Choroid plexus epithelial cell (primary cell): ENCODE data around the gene EMILIN2.
"Not testable (repeated sequence)": the region's sequence is repeated elsewhere in the genome, so short reads cannot be mapped to it uniquely, and the experiment has no call there.

Experiments used
- DNase-seq: peaks from one replicate; pipeline ENCODE4 v3.0.0-alpha.2; 2010; ENCODE audit warnings: low read depth
- H3K4me3 ChIP-seq: 2 replicates; pipeline ENCODE4 v1.5.1; 2011; ENCODE audit warnings: low read depth, mild to moderate bottlenecking, control low read depth, low read length, moderate library complexity
- CTCF ChIP-seq: conservative IDR thresholded peaks from 2 replicates; pipeline ENCODE4 v1.5.1; 2011; ENCODE audit warnings: low read depth, mild to moderate bottlenecking, control low read depth, inconsistent platforms, low read length, moderate library complexity

The EMILIN2 gene

GRCh38 chr18:2913398-2914005 lies 66.7 kb downstream of the EMILIN2 start:
- H3K4me3 ChIP-seq: no peak overlapping the region
- TF ChIP-seq CTCF: no peak
- no peak for DNase-seq

GRCh38 chr18:2914185-2914880 lies 67.5 kb downstream of the EMILIN2 start:
- DNase-seq: peak; percentile 50
- TF ChIP-seq CTCF: no peak
- no peak overlapping the region for H3K4me3 ChIP-seq

- DNase-seq: no peak
- no peak overlapping the region for H3K4me3 ChIP-seq
- TF ChIP-seq CTCF: no peak
Observed at GRCh38 chr18:2914881-2915240, 68.1 kb downstream of the EMILIN2 start.

GRCh38 chr18:2915486-2915885 lies 68.7 kb downstream of the EMILIN2 start:
- not testable (repeated sequence) for H3K4me3 ChIP-seq, DNase-seq

- DNase-seq: peak; percentile 63
- no peak overlapping the region for H3K4me3 ChIP-seq
- no peak for TF ChIP-seq CTCF
Observed at GRCh38 chr18:2916184-2916583, 69.4 kb downstream of the EMILIN2 start.

GRCh38 chr18:2917259-2918047 lies 70.6 kb downstream of the EMILIN2 start:
- no peak for TF ChIP-seq CTCF
- no peak overlapping the region for H3K4me3 ChIP-seq
- no peak for DNase-seq

GRCh38 chr18:2918761-2919550 lies 72.2 kb downstream of the EMILIN2 start:
- no peak overlapping the region for H3K4me3 ChIP-seq
- DNase-seq: no peak
- TF ChIP-seq CTCF: no peak
